ENCODE results near the gene CRYGA.

The CRYGA gene

DNA sequence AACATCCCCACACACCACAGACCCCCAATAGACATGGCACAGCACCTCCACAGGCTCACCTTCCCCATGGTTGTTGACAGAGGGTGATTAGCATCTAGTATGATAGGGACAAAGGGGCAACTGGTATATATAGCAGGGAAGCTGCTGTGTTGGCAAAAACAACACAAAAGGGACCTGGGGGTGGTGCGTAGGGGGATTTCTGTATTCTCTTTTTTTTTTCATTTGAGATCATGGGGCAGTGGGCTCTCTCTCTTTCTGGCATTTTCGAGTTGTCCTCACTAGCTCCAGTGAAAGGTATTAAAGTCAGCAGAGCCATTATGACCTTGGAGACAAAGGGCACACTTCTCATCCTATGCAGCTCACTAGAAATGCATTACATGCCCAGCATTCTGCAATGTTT, at the start of gene CRYGA:
TSS of gene CRYGA (minus strand) at position 101 of the 400 bp plus-strand sequence. CDS start at position 68, 33 bp downstream.
- DNase-seq (ENCODE audit: low read depth in 2 of 2), result no peak

GRCh38 chr2:208210688-208211451, 47.5 kb upstream of the CRYGA start:
- DNase-seq (ENCODE audit: low read depth in 2 of 2), result no peak

DNA sequence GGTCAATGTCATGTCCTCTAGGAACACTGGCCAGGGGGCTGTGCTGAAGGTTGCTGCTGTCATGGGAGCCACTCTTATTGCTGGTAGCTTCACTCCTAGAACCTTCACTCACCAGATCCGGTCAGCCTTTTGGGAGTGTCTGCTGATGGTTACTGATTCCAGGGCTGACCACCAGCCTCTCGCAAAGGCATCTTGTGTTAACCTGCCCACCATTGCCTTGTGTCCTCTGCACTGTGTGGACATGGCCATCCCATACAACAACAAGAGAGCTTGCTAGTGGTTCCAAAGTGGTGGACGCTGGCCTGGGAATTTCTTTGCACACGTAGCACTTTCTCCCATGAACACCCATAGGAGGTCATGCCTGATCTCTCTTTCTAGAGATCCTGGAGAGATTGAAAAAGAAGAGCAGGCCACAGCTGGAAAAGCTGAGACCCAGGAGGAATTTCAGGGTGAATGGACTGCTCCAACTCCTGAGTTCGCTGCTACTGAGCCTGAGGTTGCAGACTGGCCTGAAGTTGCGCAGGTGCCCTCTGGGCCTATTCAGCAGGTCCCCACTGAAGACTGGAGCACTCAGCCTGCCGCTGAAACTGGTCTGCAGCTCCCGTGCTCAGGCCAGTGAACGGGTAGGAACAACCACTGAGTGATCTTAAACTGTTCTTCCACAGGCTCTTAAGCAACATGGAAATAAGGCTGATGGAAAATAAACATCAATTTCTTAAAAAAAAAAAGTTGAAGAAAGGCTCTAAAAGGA, 45.1 kb upstream of the CRYGA start:
- DNase-seq (ENCODE audit: low read depth in 2 of 2), result no peak

GRCh38 chr2:208207769-208208168, 44.4 kb upstream of the CRYGA start:
- no peak for DNase-seq (ENCODE audit: low read depth in 2 of 2)

GRCh38 chr2:208204166-208204565, 40.8 kb upstream of the CRYGA start:
- no peak for DNase-seq (ENCODE audit: low read depth in 2 of 2)

GRCh38 chr2:208195531-208195930, 32.1 kb upstream of the CRYGA start:
- DNase-seq (ENCODE audit: low read depth in 2 of 2), result no peak

- DNase-seq (ENCODE audit: low read depth in 2 of 2), result no peak
Measured at GRCh38 chr2:208192611-208193236, 29.3 kb upstream of the CRYGA start.

- no peak for DNase-seq (ENCODE audit: low read depth in 2 of 2)
Measured at GRCh38 chr2:208189810-208190503, 26.6 kb upstream of the CRYGA start, which contains the start of gene C2orf80. Gene C2orf80, minus strand, starts transcription at chr2:208190030. Its CDS starts 3,044 bp downstream, at chr2:208186986.

- DNase-seq (ENCODE audit: low read depth in 2 of 2), result no peak
Measured at GRCh38 chr2:208189069-208189809, 25.9 kb upstream of the CRYGA start.

DNA sequence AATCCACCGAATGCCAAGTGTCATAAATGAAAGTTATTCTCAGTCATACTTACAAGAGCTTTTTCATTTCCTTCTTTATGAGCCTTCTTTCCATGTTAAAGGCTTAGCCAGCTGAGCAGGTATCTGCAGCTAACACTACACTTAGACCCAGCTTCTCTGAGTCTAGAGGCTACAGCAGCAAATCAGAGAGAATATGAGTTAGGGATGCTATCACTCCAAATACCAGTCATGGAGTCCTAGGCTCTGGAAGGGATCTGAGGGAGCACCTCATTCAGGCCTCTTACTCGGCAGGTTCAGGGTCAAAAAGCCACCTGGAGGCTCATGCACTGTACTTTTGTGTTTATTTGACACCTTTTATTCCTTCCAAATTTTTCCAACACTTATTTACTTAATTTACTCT, 23.5 kb upstream of the CRYGA start:
- DNase-seq (ENCODE audit: low read depth in 2 of 2), result no peak

GRCh38 chr2:208186465-208186864, 23.1 kb upstream of the CRYGA start:
- DNase-seq (ENCODE audit: low read depth in 2 of 2), result no peak

- no peak for DNase-seq (ENCODE audit: low read depth in 2 of 2)
Measured at GRCh38 chr2:208183972-208184705, 20.8 kb upstream of the CRYGA start.

DNA sequence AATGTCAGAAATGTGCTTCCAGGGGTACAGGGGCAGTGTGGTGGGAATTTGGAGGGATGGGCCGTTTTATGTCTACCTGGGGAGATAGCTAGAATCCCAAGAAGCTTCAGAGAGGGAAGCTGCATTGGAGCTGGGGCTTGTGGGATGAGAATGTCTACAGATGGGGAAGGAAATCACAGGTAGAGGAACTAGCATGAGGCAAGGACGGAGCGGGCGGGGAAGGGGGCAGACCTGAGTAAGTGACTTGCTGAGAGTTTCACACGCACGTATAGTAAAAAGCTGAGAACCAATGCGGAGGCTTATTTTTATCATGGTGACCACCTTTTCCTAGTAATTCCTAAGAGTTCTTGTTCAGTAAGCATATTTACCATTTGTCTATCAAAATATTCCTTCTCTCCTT, 20.1 kb upstream of the CRYGA start:
- DNase-seq (ENCODE audit: low read depth in 2 of 2), result no peak

GRCh38 chr2:208182835-208183234, 19.4 kb upstream of the CRYGA start:
- DNase-seq (ENCODE audit: low read depth in 2 of 2), result no peak

- DNase-seq (ENCODE audit: low read depth in 2 of 2), result no peak
Measured at GRCh38 chr2:208179028-208179609, 15.7 kb upstream of the CRYGA start.

- no peak for DNase-seq (ENCODE audit: low read depth in 2 of 2)
Measured at GRCh38 chr2:208175840-208176153, 12.4 kb upstream of the CRYGA start.

DNA sequence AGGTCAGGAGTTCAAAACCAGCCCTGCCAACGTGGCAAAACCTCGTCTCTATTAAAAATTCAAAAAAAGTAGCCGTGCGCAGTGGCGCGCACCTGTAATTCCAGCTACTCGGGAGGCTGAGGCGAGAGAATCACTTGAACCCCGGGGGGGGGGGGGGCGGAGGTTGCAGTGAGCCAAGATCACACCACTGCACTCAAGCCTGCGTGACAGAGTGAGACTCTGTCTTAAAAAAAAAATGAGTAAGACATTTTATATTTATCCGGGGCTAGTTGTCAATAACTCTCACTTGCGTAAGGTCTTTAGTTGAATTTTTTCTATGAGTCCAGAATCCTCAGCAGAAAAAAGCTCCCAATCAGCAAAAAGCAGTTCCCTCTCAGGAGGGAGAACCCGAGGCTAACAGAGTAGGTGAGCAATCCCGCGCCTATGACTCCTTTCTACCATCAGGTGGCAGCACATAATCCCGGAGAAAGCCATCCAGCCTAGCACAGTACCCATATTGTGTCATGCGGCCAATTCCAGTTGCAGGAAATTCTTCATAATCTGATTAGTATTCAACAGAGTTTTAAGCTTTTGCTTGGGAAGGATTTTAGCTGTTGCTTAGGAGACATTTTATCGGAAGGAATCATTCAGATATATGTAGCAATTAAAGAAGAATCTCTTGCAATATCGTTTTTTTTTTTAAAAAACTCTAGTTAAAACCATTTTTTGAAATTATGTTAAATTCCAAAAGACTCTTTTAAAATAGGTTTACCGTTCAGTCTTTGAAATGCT, 11.9 kb upstream of the CRYGA start:
- peak; percentile 20 to 28 for DNase-seq (ENCODE audit: low read depth in 2 of 2)

DNA sequence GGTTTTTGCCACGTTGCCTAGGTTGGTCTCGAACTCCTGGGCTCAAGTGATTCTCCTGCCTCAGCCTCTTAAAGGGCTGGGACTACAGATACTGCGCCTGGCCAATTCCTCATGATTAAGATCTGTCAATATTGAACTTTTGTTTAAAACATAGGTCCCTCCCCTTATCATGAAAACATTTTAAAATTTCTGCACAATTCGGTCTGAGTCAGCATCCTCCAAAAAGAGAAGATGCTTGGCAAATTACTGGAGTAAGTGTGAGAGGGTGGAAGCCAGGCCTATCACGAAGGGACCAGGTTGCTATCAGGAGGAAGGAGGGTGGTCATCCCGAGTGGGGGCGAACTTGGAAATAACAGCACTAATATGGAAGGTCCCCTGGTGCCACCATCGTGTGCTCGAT, 10.8 kb upstream of the CRYGA start:
- no peak for DNase-seq (ENCODE audit: low read depth in 2 of 2)

- no peak for DNase-seq (ENCODE audit: low read depth in 2 of 2)
Measured at GRCh38 chr2:208172125-208172524, 8.7 kb upstream of the CRYGA start.

All from stimulated activated CD8-positive, alpha-beta memory T cell treated with anti-CD3 and anti-CD28 coated beads, Interleukin-2, amount 100 ng/mL, for 1 hour (primary cell).